22Rv1 (cell line): ENCODE data around the gene FUOM.
"Not testable (repeated sequence)": the region's sequence is repeated elsewhere in the genome, so short reads cannot be mapped to it uniquely, and the experiment has no call there.

ENCODE experiments used
- H3K27ac ChIP-seq: fragments of 450-650 bp; 2 replicates; pipeline ENCODE4 v1.5.1; 2017
- ZFX ChIP-seq: fragments of 450-650 bp; IDR thresholded peaks from 2 replicates; pipeline ENCODE4 v1.6.1; 2017; ENCODE audit warnings: antibody characterized with exemption, borderline replicate concordance
- TF ChIP-seq, protein P1 (sequence below): fragments of 450-650 bp; IDR thresholded peaks from 2 replicates; pipeline ENCODE4 v1.5.1; 2017; ENCODE audit warnings: mild to moderate bottlenecking

Gene FUOM

DNA sequence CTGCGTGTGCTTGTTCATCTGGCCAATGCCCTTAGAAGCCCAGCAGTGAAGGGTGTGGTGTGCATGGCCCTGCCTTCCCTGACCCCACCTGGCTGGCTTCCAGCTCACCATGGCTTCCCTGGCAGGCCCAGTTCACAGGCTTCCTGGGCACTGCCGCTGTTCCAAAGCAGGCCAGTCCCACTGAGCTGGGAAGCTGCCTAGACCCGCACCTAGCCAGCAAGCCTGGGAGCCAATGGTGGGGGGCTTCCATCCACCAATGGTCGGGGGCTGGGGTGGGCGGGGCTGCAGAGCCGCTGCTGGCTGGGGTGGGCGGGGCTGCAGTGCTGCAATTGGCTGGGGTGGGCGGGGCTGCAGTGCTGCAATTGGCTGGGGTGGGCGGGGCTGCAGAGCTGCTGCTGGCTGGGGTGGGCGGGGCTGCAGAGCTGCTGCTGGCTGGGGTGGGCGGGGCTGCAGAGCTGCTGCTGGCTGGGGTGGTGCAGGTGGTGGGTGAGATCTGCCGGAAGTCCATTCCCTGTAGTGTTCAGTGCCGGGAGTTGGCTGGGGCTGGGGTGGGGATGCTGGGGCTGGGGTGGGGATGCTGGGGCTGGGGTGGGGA is 33.5 kb downstream of the FUOM start:
- TF ChIP-seq, protein P1, sequence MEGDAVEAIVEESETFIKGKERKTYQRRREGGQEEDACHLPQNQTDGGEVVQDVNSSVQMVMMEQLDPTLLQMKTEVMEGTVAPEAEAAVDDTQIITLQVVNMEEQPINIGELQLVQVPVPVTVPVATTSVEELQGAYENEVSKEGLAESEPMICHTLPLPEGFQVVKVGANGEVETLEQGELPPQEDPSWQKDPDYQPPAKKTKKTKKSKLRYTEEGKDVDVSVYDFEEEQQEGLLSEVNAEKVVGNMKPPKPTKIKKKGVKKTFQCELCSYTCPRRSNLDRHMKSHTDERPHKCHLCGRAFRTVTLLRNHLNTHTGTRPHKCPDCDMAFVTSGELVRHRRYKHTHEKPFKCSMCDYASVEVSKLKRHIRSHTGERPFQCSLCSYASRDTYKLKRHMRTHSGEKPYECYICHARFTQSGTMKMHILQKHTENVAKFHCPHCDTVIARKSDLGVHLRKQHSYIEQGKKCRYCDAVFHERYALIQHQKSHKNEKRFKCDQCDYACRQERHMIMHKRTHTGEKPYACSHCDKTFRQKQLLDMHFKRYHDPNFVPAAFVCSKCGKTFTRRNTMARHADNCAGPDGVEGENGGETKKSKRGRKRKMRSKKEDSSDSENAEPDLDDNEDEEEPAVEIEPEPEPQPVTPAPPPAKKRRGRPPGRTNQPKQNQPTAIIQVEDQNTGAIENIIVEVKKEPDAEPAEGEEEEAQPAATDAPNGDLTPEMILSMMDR, result no peak
- TF ChIP-seq ZFX, result no peak
- peak overlapping the region; percentile 78 for H3K27ac ChIP-seq

DNA sequence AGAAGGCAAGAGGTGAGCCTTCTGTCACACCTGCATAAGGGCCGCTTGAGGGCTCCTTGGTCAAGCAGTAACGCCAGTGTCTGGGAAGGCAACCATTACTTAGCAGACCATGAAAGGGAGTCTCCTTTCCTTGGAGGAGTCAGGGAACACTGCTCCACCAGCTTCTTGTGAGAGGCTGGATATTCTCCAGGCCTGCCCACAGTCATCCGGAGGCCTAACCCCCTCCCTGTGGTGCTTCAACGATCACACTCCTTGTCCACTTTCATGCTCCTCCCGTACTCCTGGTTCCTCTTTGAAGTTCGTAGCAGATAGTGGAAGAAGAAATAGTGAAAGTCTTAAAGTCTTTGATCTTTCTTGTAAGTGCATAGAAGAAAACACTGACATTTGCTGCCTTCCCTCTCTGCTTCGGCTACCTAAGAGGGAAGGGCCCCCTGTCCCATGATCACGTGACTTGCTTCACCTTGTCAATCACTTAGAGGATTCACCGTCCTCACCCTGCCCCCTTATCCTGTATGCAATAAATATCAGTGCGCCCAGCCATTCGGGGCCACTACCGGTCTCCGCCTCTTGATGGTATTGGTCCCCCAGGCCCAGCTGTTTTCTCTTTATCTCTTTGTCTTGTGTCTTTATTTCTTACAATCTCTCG is 35.6 kb downstream of the FUOM start:
- not testable (repeated sequence) for H3K27ac ChIP-seq

DNA sequence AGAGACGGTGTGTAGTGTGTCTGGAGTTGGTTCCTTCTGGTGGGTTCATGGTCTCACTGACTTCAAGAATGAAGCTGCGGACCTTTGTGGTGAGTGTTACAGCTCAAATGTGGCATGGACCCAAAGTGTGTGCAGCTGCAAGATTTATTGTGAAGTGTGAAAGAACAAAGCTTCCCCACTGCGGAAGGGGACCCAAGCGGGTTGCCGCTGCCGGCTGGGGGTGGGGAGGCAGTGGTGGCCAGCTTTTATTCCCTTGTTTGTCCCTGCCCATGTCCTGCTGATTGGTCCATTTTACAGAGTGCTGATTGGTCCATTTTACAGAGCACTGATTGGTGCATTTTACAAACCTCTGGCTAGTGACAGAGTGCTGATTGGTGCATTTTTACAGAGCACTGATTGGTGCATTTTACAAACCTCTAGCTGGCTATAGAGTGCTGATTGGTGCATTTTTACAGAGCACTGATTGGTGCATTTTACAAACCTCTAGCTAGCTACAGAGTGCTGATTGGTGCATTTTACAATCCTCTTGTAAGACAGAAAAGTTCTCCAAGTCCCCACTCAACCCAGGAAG is 36.9 kb downstream of the FUOM start:
- H3K27ac ChIP-seq, result not testable (repeated sequence)

DNA sequence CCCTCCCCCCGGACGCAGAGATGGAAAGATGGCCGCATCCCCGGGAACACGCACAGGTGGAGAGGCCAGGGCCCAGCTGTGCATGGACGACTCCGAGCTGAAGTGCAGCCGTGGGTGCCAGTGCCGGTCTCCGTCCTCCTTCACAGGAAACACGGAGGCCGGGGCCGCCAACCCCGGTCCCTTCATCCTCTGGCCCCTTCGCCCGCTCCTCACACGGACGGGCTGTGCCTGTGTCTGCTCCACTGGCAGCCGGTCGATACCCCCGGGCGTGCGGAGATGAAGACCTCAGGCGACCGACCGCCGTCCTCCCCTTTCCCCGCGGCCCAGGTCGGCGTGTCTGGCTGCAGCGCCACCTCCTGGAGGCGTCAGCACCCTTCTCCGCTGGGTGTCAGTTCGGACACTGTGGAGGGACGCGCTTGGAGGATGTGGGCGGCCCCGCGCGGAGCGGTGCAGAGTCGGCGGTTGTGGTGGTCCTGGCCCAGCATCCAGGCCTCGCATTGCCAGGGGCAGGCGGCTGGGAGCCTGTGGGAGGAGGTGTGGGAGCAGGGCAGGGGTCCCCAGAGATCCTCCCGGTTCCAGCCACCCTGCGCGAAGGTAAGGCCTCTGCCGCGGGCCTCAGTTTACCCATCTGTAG is 39.2 kb downstream of the FUOM start:
- peak overlapping the region; percentile 52 for H3K27ac ChIP-seq
- TF ChIP-seq ZFX, result no peak
- TF ChIP-seq, protein P1, result peak; percentile 94

DNA sequence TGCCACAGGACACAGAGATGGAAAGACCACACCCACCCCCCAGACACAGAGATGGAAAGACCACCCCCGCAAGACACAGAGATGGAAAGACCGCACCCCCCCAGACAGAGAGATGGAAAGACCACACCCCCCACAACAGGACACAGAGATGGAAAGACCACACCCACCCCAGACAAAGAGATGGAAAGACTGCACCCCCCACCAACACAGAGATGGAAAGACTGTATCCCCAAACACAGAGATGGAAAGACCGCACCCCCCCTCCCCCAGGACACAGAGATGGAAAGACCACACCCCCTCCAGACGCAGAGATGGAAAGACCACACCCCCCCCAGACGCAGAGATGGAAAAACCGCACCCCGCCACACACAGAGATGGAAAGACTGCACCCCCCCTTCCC is 41.1 kb downstream of the FUOM start:
- TF ChIP-seq, protein P1, result no peak
- no peak for TF ChIP-seq ZFX

DNA sequence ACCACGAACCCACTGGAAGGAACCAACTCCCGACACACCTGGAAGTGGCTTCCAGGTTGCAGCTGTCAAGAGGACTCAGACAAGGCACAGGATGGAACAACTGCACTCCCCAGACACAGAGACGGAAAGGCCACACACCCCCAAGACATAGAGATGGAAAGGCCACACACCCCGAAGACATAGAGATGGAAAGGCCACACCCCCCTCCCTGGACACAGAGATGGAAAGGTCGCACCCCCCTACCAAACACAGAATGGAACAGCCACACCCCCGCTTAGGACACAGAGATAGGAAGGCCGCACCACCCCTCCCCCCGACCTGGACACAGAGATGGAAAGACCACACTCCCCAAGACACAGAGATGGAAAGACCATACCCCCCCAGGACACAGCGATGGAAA is 41.6 kb downstream of the FUOM start:
- TF ChIP-seq, protein P1, result no peak
- no peak for TF ChIP-seq ZFX
- H3K27ac ChIP-seq, result 0 out of 2 replicates have a peak overlapping the region, but pooled peaks have one; percentile 8

More for the DNA sequence above, 41.1 kb downstream of the FUOM start:
- H3K27ac ChIP-seq, result no peak overlapping the region

DNA sequence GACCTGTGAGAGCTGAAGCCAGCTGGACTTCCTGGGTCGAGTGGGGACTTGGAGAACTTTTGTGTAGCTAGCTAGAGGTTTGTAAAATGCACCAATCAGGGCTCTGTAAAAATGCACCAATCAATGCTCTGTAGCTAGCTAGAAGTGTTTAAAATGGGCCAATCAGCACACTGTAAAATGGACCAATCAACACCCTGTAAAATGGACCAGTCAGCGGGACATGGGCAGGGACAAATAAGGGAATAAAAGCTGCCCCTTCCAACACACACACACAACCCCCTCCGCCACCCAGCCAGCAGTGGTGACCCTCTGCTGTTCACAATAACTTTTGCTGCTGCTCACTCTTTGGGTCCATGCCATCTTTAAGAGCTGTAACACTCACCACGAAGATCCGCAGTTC is 42.0 kb downstream of the FUOM start:
- peak overlapping the region; percentile 8; the same call in 1 of the 2 replicates for H3K27ac ChIP-seq
- TF ChIP-seq ZFX, result no peak
- TF ChIP-seq, protein P1, result no peak

DNA sequence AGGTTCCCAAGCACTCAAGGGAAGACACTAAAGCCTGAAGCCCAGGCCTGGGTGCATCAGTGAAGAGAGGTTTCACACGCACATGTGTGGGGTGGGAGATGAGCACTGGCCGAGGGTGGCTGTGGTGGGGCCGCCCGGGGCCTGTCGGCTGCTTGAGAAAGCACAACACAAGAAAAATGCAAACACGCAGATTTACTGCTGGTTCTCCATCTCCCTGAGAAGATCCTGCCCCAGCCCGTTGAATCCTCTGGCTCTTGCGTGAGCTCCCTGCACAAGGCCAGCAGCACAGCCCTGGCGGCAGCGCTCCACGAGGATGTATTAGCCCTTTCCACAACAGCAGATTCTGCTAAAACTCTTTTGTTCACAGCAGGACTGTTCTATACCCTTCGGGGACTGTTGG is 42.9 kb downstream of the FUOM start:
- TF ChIP-seq, protein P1, result no peak
- TF ChIP-seq ZFX, result no peak
- H3K27ac ChIP-seq, result no peak overlapping the region
